ENCODE results near the gene MARCHF10. TPM values are rescaled to one million over a fixed set of nuclear protein-coding genes. Genes with fewer than 3 reads are reported as not detected.

The MARCHF10 gene
- total RNA-seq, 4 donors from 2014 or later: 0.33 to 0.52 (median 0.42) TPM; not detected in 1

GRCh38 chr17:62673614-62674362 is 134.3 kb downstream of the MARCHF10 start:
- H3K9me3 ChIP-seq: no peaks in the 10 kb centered on the region
- no peak overlapping the region for H3K4me3 ChIP-seq
- no peak overlapping the region for H3K27ac ChIP-seq (replicated peaks in 1 of 4)
- peaks cover 6 to 21% (median 15%) of the 10 kb centered on the region in 4 donors for H3K4me1 ChIP-seq
- no peak for TF ChIP-seq POLR2A (IDR thresholded peaks at IDR 0.05; ENCODE audit: low read depth)
- TF ChIP-seq EP300 (IDR thresholded peaks at IDR 0.05): no peak
- no peak for TF ChIP-seq CTCF (IDR thresholded peaks at IDR 0.05)
- no peak for TF ChIP-seq POLR2AphosphoS5 (IDR thresholded peaks at IDR 0.05)
- intact Hi-C loops (cut with DNase I): no loop called here
- peaks cover 0 to 3% (median 0%) of the 10 kb centered on the region in 4 donors for H3K36me3 ChIP-seq
- no peak for DNase-seq (ENCODE audit: extremely low spot score)
- no peaks in the 10 kb centered on the region for H3K27me3 ChIP-seq
- WGBS: 85% methylated on average over 19 of the region's 20 CpGs

- 92% methylated on average over 4 of the region's 4 CpGs for WGBS
- intact Hi-C loops (cut with DNase I): no loop called here
- Histone ChIP-seq H3K27me3 (no peaks in the 10 kb centered on the region), H3K27ac (replicated peaks in 1 of 4) (no peak overlapping the region), H3K4me1 (peaks cover 6 to 21% (median 15%) of the 10 kb centered on the region in 4 donors), H3K36me3 (peaks cover 0 to 3% (median 0%) of the 10 kb centered on the region in 4 donors), H3K4me3 (no peak overlapping the region), H3K9me3 (no peaks in the 10 kb centered on the region)
- TF ChIP-seq CTCF (IDR thresholded peaks at IDR 0.05): no peak
- TF ChIP-seq EP300 (IDR thresholded peaks at IDR 0.05): no peak
- TF ChIP-seq POLR2AphosphoS5 (IDR thresholded peaks at IDR 0.05): no peak
- TF ChIP-seq POLR2A (IDR thresholded peaks at IDR 0.05; ENCODE audit: low read depth): no peak
- no peak for DNase-seq (ENCODE audit: extremely low spot score)
Measured at GRCh38 chr17:62672957-62673356, 135.2 kb downstream of the MARCHF10 start.

- WGBS: 64% methylated on average over 7 of the region's 14 CpGs
- TF ChIP-seq POLR2AphosphoS5 (IDR thresholded peaks at IDR 0.05) (no peak), EP300 (IDR thresholded peaks at IDR 0.05) (no peak), CTCF (IDR thresholded peaks at IDR 0.05) (no peak), POLR2A (IDR thresholded peaks at IDR 0.05; ENCODE audit: low read depth) (no peak)
- DNase-seq (ENCODE audit: extremely low spot score): no peak
- no peaks in the 10 kb centered on the region for H3K27me3 ChIP-seq
- peaks cover 0 to 14% (median 0%) of the 10 kb centered on the region in 4 donors for H3K36me3 ChIP-seq
- intact Hi-C loops (cut with DNase I): no loop called here
- H3K9me3 ChIP-seq: no peaks in the 10 kb centered on the region
- H3K4me3 ChIP-seq: no peak overlapping the region
- H3K4me1 ChIP-seq: peaks cover 6 to 21% (median 15%) of the 10 kb centered on the region in 4 donors
- no peak overlapping the region for H3K27ac ChIP-seq (replicated peaks in 1 of 4)
Measured at GRCh38 chr17:62671553-62671952, 136.6 kb downstream of the MARCHF10 start.

- no peaks in the 10 kb centered on the region for H3K27me3 ChIP-seq
- TF ChIP-seq POLR2A (IDR thresholded peaks at IDR 0.05; ENCODE audit: low read depth) (no peak), POLR2AphosphoS5 (IDR thresholded peaks at IDR 0.05) (no peak), EP300 (IDR thresholded peaks at IDR 0.05) (no peak)
- intact Hi-C loops (cut with DNase I): no loop called here
- 84% methylated on average over 19 of the region's 24 CpGs for WGBS
- H3K36me3 ChIP-seq: peaks cover 0 to 11% (median 0%) of the 10 kb centered on the region in 4 donors
- no peak overlapping the region for H3K4me3 ChIP-seq
- no peak overlapping the region for H3K27ac ChIP-seq (replicated peaks in 1 of 4)
- no peaks in the 10 kb centered on the region for H3K9me3 ChIP-seq
- no peak for DNase-seq (ENCODE audit: extremely low spot score)
- H3K4me1 ChIP-seq: peaks cover 6 to 19% (median 12%) of the 10 kb centered on the region in 4 donors
Measured at GRCh38 chr17:62670202-62670821, 137.8 kb downstream of the MARCHF10 start.

- TF ChIP-seq CTCF (IDR thresholded peaks at IDR 0.05): no peak
- TF ChIP-seq POLR2AphosphoS5 (IDR thresholded peaks at IDR 0.05): no peak
- no peak for TF ChIP-seq POLR2A (IDR thresholded peaks at IDR 0.05; ENCODE audit: low read depth)
- TF ChIP-seq EP300 (IDR thresholded peaks at IDR 0.05): no peak
- peaks cover 0 to 11% (median 0%) of the 10 kb centered on the region in 4 donors for H3K36me3 ChIP-seq
- WGBS: 79% methylated on average over 10 of the region's 10 CpGs
Measured at GRCh38 chr17:62668091-62668804, 139.9 kb downstream of the MARCHF10 start.

More at GRCh38 chr17:62668091-62668804, 139.9 kb downstream of the MARCHF10 start:
- intact Hi-C loops (cut with DNase I): no loop called here
- H3K4me1 ChIP-seq: peaks cover 0 to 9% (median 4%) of the 10 kb centered on the region in 4 donors
- no peak overlapping the region for H3K27ac ChIP-seq (replicated peaks in 1 of 4)
- no peaks in the 10 kb centered on the region for H3K9me3 ChIP-seq
- no peaks in the 10 kb centered on the region for H3K27me3 ChIP-seq
- H3K4me3 ChIP-seq: no peak overlapping the region
- no peak for DNase-seq (ENCODE audit: extremely low spot score)
